Fibroblast of lung (primary cell): ENCODE measurements around the gene PDCD2L. TPM values are rescaled to one million over a fixed set of nuclear protein-coding genes. Genes with fewer than 3 reads are reported as not detected.

Source experiments
- DNase-seq, 2 donors: peaks; one replicate each; pipeline versions ENCODE4 v3.0.0 to v3.0.0-alpha.2; 2010; ENCODE audit warnings: low read depth in 2 of 2
- H2AFZ ChIP-seq: 2 replicates; pipeline ENCODE4 v1.5.1; 2012; ENCODE audit warnings: low read length, control low read depth, inconsistent platforms
- H3K27ac ChIP-seq: 2 replicates; pipeline ENCODE4 v1.5.1; 2011; ENCODE audit warnings: low read length, control low read depth; ENCODE audit not compliant: insufficient read depth
- H3K27me3 ChIP-seq: 2 replicates; pipeline ENCODE4 v1.5.1; 2011; ENCODE audit warnings: mild to moderate bottlenecking, low read length; ENCODE audit not compliant: control insufficient read depth, insufficient read depth
- H3K36me3 ChIP-seq: 2 replicates; pipeline ENCODE4 v1.5.1; 2011; ENCODE audit warnings: low read length; ENCODE audit not compliant: control insufficient read depth, insufficient read depth
- H3K4me1 ChIP-seq: 2 replicates; pipeline ENCODE4 v1.5.1; 2011; ENCODE audit warnings: low read length; ENCODE audit not compliant: control insufficient read depth, insufficient read depth; ENCODE audit errors: extremely low read depth
- H3K4me2 ChIP-seq: 2 replicates; pipeline ENCODE4 v1.5.1; 2011; ENCODE audit warnings: low read length, control low read depth; ENCODE audit not compliant: insufficient read depth; ENCODE audit errors: extremely low read depth
- H3K4me3 ChIP-seq, 4 experiments: fragments of 200-600 bp in 1 of 4; sonication (generic) in 1 of 4; replicated peaks in 1 of 4; 2 replicates each; pipeline ENCODE4 v1.5.1; 2011 to 2016; ENCODE audit warnings: low read length in 4 of 4, low read depth in 3 of 4, mild to moderate bottlenecking in 3 of 4, control low read depth in 2 of 4, inconsistent platforms in 1 of 4, mixed read lengths in 1 of 4; ENCODE audit not compliant: insufficient read depth in 1 of 4; ENCODE audit errors: control extremely low read depth in 1 of 4
- H3K79me2 ChIP-seq: 2 replicates; pipeline ENCODE4 v1.5.1; 2012; ENCODE audit warnings: mild to moderate bottlenecking, low read length, inconsistent platforms; ENCODE audit not compliant: control insufficient read depth, insufficient read depth
- H3K9ac ChIP-seq: 2 replicates; pipeline ENCODE4 v1.5.1; 2011; ENCODE audit warnings: mild to moderate bottlenecking, low read length, control low read depth; ENCODE audit not compliant: insufficient read depth
- H3K9me3 ChIP-seq: 2 replicates; pipeline ENCODE4 v1.5.1; 2012; ENCODE audit warnings: low read depth, low read length; ENCODE audit not compliant: control insufficient read depth, insufficient read depth
- H4K20me1 ChIP-seq: 2 replicates; pipeline ENCODE4 v1.5.1; 2011; ENCODE audit warnings: low read length; ENCODE audit not compliant: control insufficient read depth, insufficient read depth; ENCODE audit errors: extremely low read depth
- CTCF ChIP-seq, 2 donors: IDR thresholded peaks in 1 of 2; conservative IDR thresholded peaks in 1 of 2; 1 replicate in 1 of 2; 2 replicates in 1 of 2; pipeline ENCODE4 v1.5.1; 2011 to 2012; ENCODE audit warnings: low read length in 2 of 2, control low read depth in 1 of 2, inconsistent platforms in 1 of 2, low read depth in 1 of 2, mild to moderate bottlenecking in 1 of 2
- EZH2 ChIP-seq: IDR thresholded peaks from 2 replicates; pipeline ENCODE4 v1.5.1; 2012; ENCODE audit warnings: low read length, control low read depth, mild to moderate bottlenecking; ENCODE audit errors: missing control alignments
- polyA plus RNA-seq, 2 donors: library from polyadenylated mRNA; depleted of rRNA in 1 of 2; stranded (reverse) in 1 of 2; unstranded in 1 of 2; fragments of >200 nt; gene quantifications; 2 replicates each; pipeline ENCODE4 v1.2.1, GENCODE V29; 2011 to 2012; ENCODE audit warnings: missing spikeins in 1 of 2
- total RNA-seq: library from RNA; depleted of rRNA; stranded (reverse); fragments of >200 nt; gene quantifications from 2 replicates; pipeline ENCODE4 v1.2.1, GENCODE V29; 2014

Gene PDCD2L
- total and polyA plus RNA-seq, 2 donors (not counting 1 experiment from before 2014, with no cell fraction given) = 8.9 to 12.2 TPM

- Histone ChIP-seq H3K4me3 (no peak overlapping the region), H3K27me3 (no peaks in the 10 kb centered on the region), H3K4me1 (no peaks in the 10 kb centered on the region), H3K36me3 (peaks cover 8% of the 10 kb centered on the region), H4K20me1 (no peaks in the 10 kb centered on the region), H3K79me2 (no peaks in the 10 kb centered on the region), H3K9ac (no peak overlapping the region), H2AFZ (no peak overlapping the region), H3K4me2 (no peak overlapping the region), H3K9me3 (no peaks in the 10 kb centered on the region), H3K27ac (no peak overlapping the region)
- no peak for DNase-seq
- TF ChIP-seq CTCF (conservative IDR thresholded peaks at IDR 0.05 in 1 of 2, IDR thresholded peaks at IDR 0.05 in 1 of 2; ENCODE audit: low read depth in 1 of 2, low read length in 2 of 2) (no peak), EZH2 (no peak)
Observed at GRCh38 chr19:34402074-34402600, 2.1 kb upstream of the PDCD2L start.

DNA sequence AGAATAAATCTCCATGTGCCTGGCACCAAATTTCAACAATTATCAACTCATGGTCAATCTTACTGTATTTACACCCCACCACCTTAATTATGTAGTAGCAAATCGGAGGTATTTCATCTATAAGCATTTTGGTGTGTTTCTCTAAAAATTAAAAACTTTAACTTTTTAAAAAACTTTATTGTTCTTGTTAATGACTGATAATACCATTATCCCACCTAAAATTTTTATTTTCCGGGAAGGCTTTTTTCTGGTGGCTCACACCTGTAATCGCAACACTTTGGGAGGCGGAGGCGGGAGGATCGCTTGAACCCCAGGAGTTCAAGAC lies 453 bp upstream of the PDCD2L start:
- Histone ChIP-seq H3K4me2 (peak overlapping the region; percentile 90), H3K27ac (peak overlapping the region; percentile 39), H3K27me3 (no peaks in the 10 kb centered on the region), H3K4me1 (no peaks in the 10 kb centered on the region), H2AFZ (peak overlapping the region; percentile 94), H3K9me3 (no peaks in the 10 kb centered on the region), H3K9ac (peak overlapping the region; percentile 71), H3K79me2 (no peaks in the 10 kb centered on the region), H3K36me3 (peaks cover 7% of the 10 kb centered on the region), H3K4me3 (peak overlapping the region; percentile 84 to 94 (median 90)), H4K20me1 (no peaks in the 10 kb centered on the region)
- TF ChIP-seq EZH2 (no peak), CTCF (conservative IDR thresholded peaks at IDR 0.05 in 1 of 2, IDR thresholded peaks at IDR 0.05 in 1 of 2; ENCODE audit: low read depth in 1 of 2, low read length in 2 of 2) (no peak)
- no peak for DNase-seq

GRCh38 chr19:34405892-34406660 lies 1.9 kb downstream of the PDCD2L start:
- no peak overlapping the region for H2AFZ ChIP-seq
- H3K4me3 ChIP-seq = no peak overlapping the region
- H3K27me3 ChIP-seq = no peaks in the 10 kb centered on the region
- H3K4me2 ChIP-seq = no peak overlapping the region
- no peaks in the 10 kb centered on the region for H3K36me3 ChIP-seq
- H4K20me1 ChIP-seq = no peaks in the 10 kb centered on the region
- no peak for DNase-seq
- no peak for TF ChIP-seq CTCF (conservative IDR thresholded peaks at IDR 0.05 in 1 of 2, IDR thresholded peaks at IDR 0.05 in 1 of 2; ENCODE audit: low read depth in 1 of 2, low read length in 2 of 2)
- no peak for TF ChIP-seq EZH2
- no peak overlapping the region for H3K27ac ChIP-seq
- no peaks in the 10 kb centered on the region for H3K79me2 ChIP-seq
- no peak overlapping the region for H3K9ac ChIP-seq
- no peaks in the 10 kb centered on the region for H3K9me3 ChIP-seq
- H3K4me1 ChIP-seq = no peaks in the 10 kb centered on the region
